Stomach (tissue), 4 donors: Measurements from ENCODE around the gene THAP7.

Experiments
- CTCF ChIP-seq, 7 experiments: fragments of 450-650 bp in 4 of 7; fragments of 200-600 bp in 3 of 7; sonication (generic) in 3 of 7; IDR thresholded peaks; one replicate each; pipeline ENCODE4 v1.5.1; 2016 to 2019; ENCODE audit warnings: antibody characterized with exemption in 7 of 7, control low read depth in 2 of 7, mild to moderate bottlenecking in 1 of 7
- POLR2A ChIP-seq, 4 donors: fragments of 450-650 bp; IDR thresholded peaks; one replicate each; pipeline ENCODE4 v1.6.1; 2016; ENCODE audit warnings: antibody characterized with exemption in 4 of 4, control low read depth in 2 of 4, mild to moderate bottlenecking in 1 of 4, moderate library complexity in 1 of 4

GRCh38 chr22:20953342-20953608 is 48.6 kb downstream of the THAP7 start:
- TF ChIP-seq CTCF (IDR thresholded peaks at IDR 0.05) (no peak), POLR2A (IDR thresholded peaks at IDR 0.05) (no peak)
